OCI-LY7 (cell line): Measurements from ENCODE around the gene VSX1.

Source experiments
- CTCF ChIP-seq: fragments of 200-600 bp; sonication (generic); conservative IDR thresholded peaks from 2 replicates; pipeline ENCODE4 v1.5.1; 2014; ENCODE audit warnings: mild to moderate bottlenecking, antibody characterized with exemption, low read length, moderate library complexity, mixed read lengths
- EZH2phosphoT487 ChIP-seq: fragments of 200-600 bp; sonication (generic); IDR thresholded peaks from 2 replicates; pipeline ENCODE4 v1.6.1; 2018; ENCODE audit warnings: low read depth, borderline replicate concordance, mild to moderate bottlenecking, mixed run types, antibody characterized with exemption, low read length, moderate library complexity, mixed read lengths

GRCh38 chr20:25071734-25072133 lies 10.2 kb downstream of the VSX1 start:
- TF ChIP-seq CTCF (no peak), EZH2phosphoT487 (no peak)
